Tibial nerve (tissue), 4 donors: ENCODE data around the gene PRR35. TPM values are rescaled to one million over a fixed set of nuclear protein-coding genes. Genes with fewer than 3 reads are reported as not detected.

ENCODE experiments used
- DNase-seq, 2 donors: peaks; one replicate each; pipeline ENCODE4 v3.0.0-alpha.2; 2019; ENCODE audit warnings: low spot score in 2 of 2
- H3K27ac ChIP-seq, 4 donors: fragments of 200-600 bp; sonication (generic) in 3 of 4; one replicate each; pipeline ENCODE4 v1.5.1; 2017 to 2019; ENCODE audit warnings: mild to moderate bottlenecking in 1 of 4
- H3K27me3 ChIP-seq, 2 donors: fragments of 200-600 bp; sonication (generic) in 1 of 2; one replicate each; pipeline versions ENCODE4 v1.5.1 to v1.6.0; 2017 to 2019
- H3K36me3 ChIP-seq, 3 donors: fragments of 200-600 bp; sonication (generic); one replicate each; pipeline ENCODE4 v1.5.1; 2018 to 2019
- H3K4me1 ChIP-seq, 4 donors: fragments of 200-600 bp; sonication (generic) in 3 of 4; one replicate each; pipeline ENCODE4 v1.5.1; 2017 to 2019
- H3K4me3 ChIP-seq, 4 donors: fragments of 200-600 bp; sonication (generic) in 3 of 4; one replicate each; pipeline ENCODE4 v1.5.1; 2017 to 2019; ENCODE audit warnings: mild to moderate bottlenecking in 1 of 4, moderate library complexity in 1 of 4
- H3K9me3 ChIP-seq, 4 donors: fragments of 200-600 bp; sonication (generic) in 3 of 4; one replicate each; pipeline ENCODE4 v1.5.1; 2017 to 2019
- CTCF ChIP-seq, 5 experiments: fragments of 200-600 bp in 3 of 5; fragments of 450-650 bp in 2 of 5; sonication (generic) in 3 of 5; IDR thresholded peaks; one replicate each; pipeline ENCODE4 v1.5.1; 2016 to 2019; ENCODE audit warnings: antibody characterized with exemption in 5 of 5, mild to moderate bottlenecking in 3 of 5, moderate library complexity in 2 of 5
- EP300 ChIP-seq, 2 donors: sonication (generic); formaldehyde crosslinking; IDR thresholded peaks; one replicate each; pipeline ENCODE4 v1.6.1; 2017; ENCODE audit warnings: antibody characterized with exemption in 2 of 2, mild to moderate bottlenecking in 1 of 2
- POLR2A ChIP-seq, 2 donors: fragments of 450-650 bp; IDR thresholded peaks; one replicate each; pipeline ENCODE4 v1.6.1; 2017; ENCODE audit warnings: antibody characterized with exemption in 2 of 2, mild to moderate bottlenecking in 2 of 2, moderate library complexity in 2 of 2
- WGBS, 2 donors: methylation state at CpG; one replicate each; pipeline ENCODE4 v1.1.5; 2018; 5-methylcytosine and 5-hydroxymethylcytosine counted together
- total RNA-seq, 4 donors: library from RNA; depleted of rRNA; stranded (reverse); fragments of >200 nt; gene quantifications; one replicate each; pipeline ENCODE4 v1.1.0, GENCODE V29; 2016

PRR35 gene
- total RNA-seq, 4 donors from 2014 or later = not detected

- WGBS, 2 donors = 89 to 91% methylated on average over 11 to 13 of the region's 13 CpGs
- no peaks in the 10 kb centered on the region for H3K9me3 ChIP-seq
- TF ChIP-seq EP300 (IDR thresholded peaks at IDR 0.05) (no peak), CTCF (IDR thresholded peaks at IDR 0.05) (no peak), POLR2A (IDR thresholded peaks at IDR 0.05) (no peak)
Measured at GRCh38 chr16:577796-578195, 17.6 kb downstream of the PRR35 start.

GRCh38 chr16:578232-578869 lies 18.2 kb downstream of the PRR35 start:
- Histone ChIP-seq H3K27me3 (no peaks in the 10 kb centered on the region), H3K9me3 (no peaks in the 10 kb centered on the region), H3K4me1 (peaks cover 0 to 14% (median 0%) of the 10 kb centered on the region in 4 donors), H3K36me3 (peaks cover 0 to 78% (median 0%) of the 10 kb centered on the region in 3 donors), H3K4me3 (no peak overlapping the region), H3K27ac (no peak overlapping the region)
- WGBS, 2 donors = 82 to 84% methylated on average over 17 to 21 of the region's 24 CpGs
- DNase-seq = no peak
- TF ChIP-seq EP300 (IDR thresholded peaks at IDR 0.05) = no peak
- no peak for TF ChIP-seq POLR2A (IDR thresholded peaks at IDR 0.05)
- no peak for TF ChIP-seq CTCF (IDR thresholded peaks at IDR 0.05)

More at GRCh38 chr16:577796-578195, 17.6 kb downstream of the PRR35 start:
- DNase-seq = no peak
- Histone ChIP-seq H3K36me3 (peaks cover 0 to 78% (median 0%) of the 10 kb centered on the region in 3 donors), H3K4me3 (no peak overlapping the region), H3K27me3 (no peaks in the 10 kb centered on the region), H3K27ac (no peak overlapping the region), H3K4me1 (peaks cover 0 to 13% (median 0%) of the 10 kb centered on the region in 4 donors)

- Histone ChIP-seq H3K27ac (no peak overlapping the region), H3K4me1 (peaks cover 0 to 17% (median 0%) of the 10 kb centered on the region in 4 donors), H3K9me3 (no peaks in the 10 kb centered on the region), H3K4me3 (peak overlapping the region in 1 of 4 donors; percentile 17), H3K36me3 (peaks cover 0 to 76% (median 0%) of the 10 kb centered on the region in 3 donors), H3K27me3 (no peaks in the 10 kb centered on the region)
- TF ChIP-seq EP300 (IDR thresholded peaks at IDR 0.05) = no peak
- peak; percentile 63 to 79 (median 77) for TF ChIP-seq CTCF (IDR thresholded peaks at IDR 0.05)
- no peak for TF ChIP-seq POLR2A (IDR thresholded peaks at IDR 0.05)
- peak; percentile 43 to 51 for DNase-seq
- WGBS, 2 donors = 24 to 28% methylated on average over 12 to 15 of the region's 34 CpGs
Measured at GRCh38 chr16:578870-579405, 18.7 kb downstream of the PRR35 start.

GRCh38 chr16:580141-580945 lies 20.1 kb downstream of the PRR35 start:
- no peaks in the 10 kb centered on the region for H3K27me3 ChIP-seq
- no peak overlapping the region for H3K4me3 ChIP-seq
- WGBS, 2 donors = 77 to 89% methylated on average over 13 to 15 of the region's 27 CpGs
- H3K9me3 ChIP-seq = no peaks in the 10 kb centered on the region
- H3K4me1 ChIP-seq = peaks cover 0 to 23% (median 0%) of the 10 kb centered on the region in 4 donors
- no peak overlapping the region for H3K27ac ChIP-seq
- TF ChIP-seq POLR2A (IDR thresholded peaks at IDR 0.05) (no peak), CTCF (IDR thresholded peaks at IDR 0.05) (no peak), EP300 (IDR thresholded peaks at IDR 0.05) (no peak)
- H3K36me3 ChIP-seq = peaks cover 0 to 62% (median 0%) of the 10 kb centered on the region in 3 donors
- DNase-seq = no peak
